ENCODE data around the gene KRTAP4-9. TPM values are rescaled to one million over a fixed set of nuclear protein-coding genes. Genes with fewer than 3 reads are reported as not detected.
"Not testable (repeated sequence)": the region's sequence is repeated elsewhere in the genome, so short reads cannot be mapped to it uniquely, and the experiment has no call there.

The KRTAP4-9 gene
- total RNA-seq, 1 donor from 2014 or later: not detected

DNA sequence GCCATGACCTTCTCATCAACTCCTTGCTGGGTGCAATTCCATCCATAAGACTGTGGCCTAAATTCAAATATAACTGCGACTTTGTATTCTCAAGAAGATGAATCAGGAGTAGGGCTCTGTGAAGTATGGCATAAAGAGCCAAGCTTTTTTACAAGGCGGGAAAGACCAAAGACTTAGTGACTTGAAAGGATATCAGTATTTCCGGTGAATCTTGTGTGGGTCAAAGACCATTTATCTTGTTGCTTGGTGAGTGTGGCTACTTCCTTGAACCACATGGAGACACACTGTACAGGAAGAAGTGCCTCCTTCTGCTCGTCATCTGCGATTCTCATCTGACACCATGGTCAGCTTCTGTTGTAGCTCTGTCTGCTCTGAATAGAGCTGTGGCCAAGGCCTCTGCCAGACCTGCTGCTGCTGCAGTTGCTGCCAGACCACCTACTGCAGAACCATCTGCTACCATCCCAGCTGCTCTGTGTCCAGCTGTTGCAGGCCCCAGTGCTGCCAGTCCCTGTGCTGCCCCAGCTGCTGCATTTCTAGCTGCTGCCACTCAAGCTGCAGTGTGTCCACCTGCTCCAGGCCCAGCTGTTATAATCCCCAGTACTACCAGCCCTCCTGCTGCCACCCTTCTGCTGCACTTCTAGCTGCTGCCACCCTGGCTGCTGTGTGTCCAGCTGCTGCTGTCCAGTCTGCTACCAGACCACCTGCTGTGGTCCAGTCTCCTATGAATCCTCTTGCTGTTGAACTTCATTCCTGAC is 33.4 kb upstream of the KRTAP4-9 start:
- no peaks in the 10 kb centered on the region for H3K4me1 Mint-ChIP-seq
- H3K9me3 Mint-ChIP-seq: no peaks in the 10 kb centered on the region
- no peak for TF ChIP-seq CTCF (conservative IDR thresholded peaks at IDR 0.05)
- no peak overlapping the region for H3K27ac Mint-ChIP-seq (ENCODE audit: unreplicated experiment)
- H3K36me3 Mint-ChIP-seq (ENCODE audit: low read depth): no peaks in the 10 kb centered on the region
- H3K4me3 Mint-ChIP-seq: no peak overlapping the region
- H3K27me3 Mint-ChIP-seq (ENCODE audit: low read depth): peaks cover 17% of the 10 kb centered on the region
- DNase-seq (ENCODE audit: low read depth, low spot score): no peak

DNA sequence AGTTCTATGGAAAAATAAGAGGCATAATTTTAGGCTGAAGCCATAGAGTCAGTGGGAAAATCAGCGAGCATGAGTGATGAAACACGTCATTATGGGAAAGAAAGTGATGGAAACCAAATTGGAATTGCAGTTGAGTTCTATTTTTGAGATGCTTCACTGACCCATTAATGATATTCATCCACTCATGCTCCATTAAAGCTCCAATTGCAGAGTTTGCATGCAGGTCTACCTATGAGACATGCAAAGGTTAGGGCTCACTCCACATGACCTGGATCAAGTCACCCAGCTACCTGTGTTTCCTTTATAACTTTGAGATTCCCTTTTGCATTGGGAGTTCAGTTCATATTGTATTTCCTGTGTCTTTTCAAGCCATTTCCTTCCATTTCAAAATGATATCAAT is 31.5 kb upstream of the KRTAP4-9 start:
- no peaks in the 10 kb centered on the region for H3K36me3 Mint-ChIP-seq (ENCODE audit: low read depth)
- no peak overlapping the region for H3K4me3 Mint-ChIP-seq
- TF ChIP-seq CTCF (conservative IDR thresholded peaks at IDR 0.05): no peak

GRCh38 chr17:41076788-41077187 is 28.4 kb upstream of the KRTAP4-9 start:
- peaks cover 23% of the 10 kb centered on the region for H3K27me3 Mint-ChIP-seq (ENCODE audit: low read depth)
- no peaks in the 10 kb centered on the region for H3K9me3 Mint-ChIP-seq
- H3K4me1 Mint-ChIP-seq: no peaks in the 10 kb centered on the region
- no peak for TF ChIP-seq CTCF (conservative IDR thresholded peaks at IDR 0.05)
- H3K4me3 Mint-ChIP-seq: no peak overlapping the region
- H3K27ac Mint-ChIP-seq (ENCODE audit: unreplicated experiment): no peak overlapping the region
- no peaks in the 10 kb centered on the region for H3K36me3 Mint-ChIP-seq (ENCODE audit: low read depth)
- DNase-seq (ENCODE audit: low read depth, low spot score): no peak

More for the DNA sequence above, 31.5 kb upstream of the KRTAP4-9 start:
- Mint-ChIP-seq H3K27me3 (ENCODE audit: low read depth) (peaks cover 23% of the 10 kb centered on the region), H3K4me1 (no peaks in the 10 kb centered on the region), H3K9me3 (no peaks in the 10 kb centered on the region), H3K27ac (ENCODE audit: unreplicated experiment) (no peak overlapping the region)
- DNase-seq (ENCODE audit: low read depth, low spot score): no peak

DNA sequence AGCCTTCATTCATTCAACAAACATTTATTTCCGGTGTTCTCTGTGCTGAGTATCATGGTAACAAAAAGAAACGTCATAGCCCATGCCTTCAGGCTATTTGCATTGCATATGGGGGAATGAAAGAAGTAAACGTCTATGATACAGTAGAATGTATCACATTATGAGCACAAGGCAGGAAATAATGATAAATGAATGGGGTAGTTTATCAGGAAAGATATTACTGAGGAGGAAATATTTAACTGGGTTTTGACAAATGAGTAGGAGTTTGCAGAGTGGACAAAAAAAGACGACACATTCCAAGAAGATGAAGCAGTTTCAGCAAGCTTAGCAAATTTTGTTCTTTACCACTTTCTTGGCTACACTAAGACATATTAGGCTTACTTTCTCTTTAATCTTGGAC is 22.6 kb upstream of the KRTAP4-9 start:
- no peak for TF ChIP-seq CTCF (conservative IDR thresholded peaks at IDR 0.05)
- no peaks in the 10 kb centered on the region for H3K9me3 Mint-ChIP-seq
- H3K4me1 Mint-ChIP-seq: no peaks in the 10 kb centered on the region
- H3K27me3 Mint-ChIP-seq (ENCODE audit: low read depth): peaks cover 9% of the 10 kb centered on the region
- no peak overlapping the region for H3K27ac Mint-ChIP-seq (ENCODE audit: unreplicated experiment)
- DNase-seq (ENCODE audit: low read depth, low spot score): no peak
- no peak overlapping the region for H3K4me3 Mint-ChIP-seq
- no peaks in the 10 kb centered on the region for H3K36me3 Mint-ChIP-seq (ENCODE audit: low read depth)

GRCh38 chr17:41083427-41083826 is 21.8 kb upstream of the KRTAP4-9 start:
- H3K27me3 Mint-ChIP-seq (ENCODE audit: low read depth); H3K4me1 Mint-ChIP-seq; H3K27ac Mint-ChIP-seq (ENCODE audit: unreplicated experiment); DNase-seq (ENCODE audit: low read depth, low spot score); H3K36me3 Mint-ChIP-seq (ENCODE audit: low read depth); H3K4me3 Mint-ChIP-seq; H3K9me3 Mint-ChIP-seq: not testable (repeated sequence)

GRCh38 chr17:41084100-41084856 is 20.9 kb upstream of the KRTAP4-9 start, which contains the start of gene KRTAP4-7:
Gene KRTAP4-7 (plus strand): TSS chr17:41084150. CDS start chr17:41084207, 57 bp downstream.
- not testable (repeated sequence) for H3K4me1 Mint-ChIP-seq; H3K36me3 Mint-ChIP-seq (ENCODE audit: low read depth); H3K27ac Mint-ChIP-seq (ENCODE audit: unreplicated experiment); H3K9me3 Mint-ChIP-seq; DNase-seq (ENCODE audit: low read depth, low spot score); H3K4me3 Mint-ChIP-seq; H3K27me3 Mint-ChIP-seq (ENCODE audit: low read depth)

DNA sequence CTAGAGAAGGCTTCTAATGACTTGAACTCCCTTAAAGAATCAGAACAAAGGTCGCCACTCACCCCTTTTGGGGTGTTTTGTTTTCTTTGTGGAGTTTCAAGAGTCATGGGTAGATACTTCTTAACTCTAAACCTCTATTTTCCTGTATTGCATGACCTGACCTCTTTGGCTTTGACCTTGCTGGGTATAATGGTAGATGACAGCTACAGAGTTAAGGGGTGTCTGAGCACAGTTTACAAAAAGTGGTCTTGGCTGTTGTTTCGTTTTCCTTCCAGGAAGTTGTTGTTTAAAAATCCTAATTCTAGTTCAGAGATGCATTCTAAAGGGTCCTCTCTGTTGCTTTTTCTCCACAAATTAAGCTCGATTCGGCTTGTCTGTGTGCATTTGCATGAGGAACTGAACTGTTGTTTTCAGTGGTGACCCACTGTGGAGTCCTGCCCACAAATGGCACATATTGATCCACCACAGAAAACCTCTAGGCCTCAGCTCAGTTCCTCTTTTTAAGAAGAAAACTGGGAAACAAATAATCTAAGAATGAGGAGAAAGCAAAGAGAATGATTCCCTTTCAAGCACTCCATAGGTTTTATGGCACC is 16.3 kb upstream of the KRTAP4-9 start:
- H3K4me1 Mint-ChIP-seq; H3K4me3 Mint-ChIP-seq; H3K9me3 Mint-ChIP-seq; DNase-seq (ENCODE audit: low read depth, low spot score); H3K27ac Mint-ChIP-seq (ENCODE audit: unreplicated experiment); H3K36me3 Mint-ChIP-seq (ENCODE audit: low read depth); H3K27me3 Mint-ChIP-seq (ENCODE audit: low read depth): not testable (repeated sequence)
